Transverse colon (tissue), 4 donors: ENCODE data around the gene PRADC1. TPM values are rescaled to one million over a fixed set of nuclear protein-coding genes. Genes with fewer than 3 reads are reported as not detected.

ENCODE experiments used
- DNase-seq: peaks from one replicate; pipeline ENCODE4 v3.0.0-alpha.2; 2019
- H3K27ac ChIP-seq, 4 donors: fragments of 200-600 bp; sonication (generic); 2 replicates each; pipeline ENCODE4 v1.5.1; 2016 to 2018; ENCODE audit warnings: inconsistent platforms in 4 of 4
- H3K27me3 ChIP-seq: fragments of 200-600 bp; sonication (generic); 2 replicates; pipeline ENCODE4 v1.5.1; 2017; ENCODE audit warnings: inconsistent platforms
- H3K36me3 ChIP-seq, 4 donors: fragments of 200-600 bp; sonication (generic); 2 replicates each; pipeline ENCODE4 v1.5.1; 2017 to 2019; ENCODE audit warnings: inconsistent platforms in 4 of 4
- H3K4me1 ChIP-seq, 4 donors: fragments of 200-600 bp; sonication (generic); 2 replicates each; pipeline ENCODE4 v1.5.1; 2017 to 2020; ENCODE audit warnings: inconsistent platforms in 4 of 4
- H3K4me3 ChIP-seq, 4 donors: fragments of 200-600 bp; sonication (generic); 1 replicate in 1 of 4; 2 replicates in 3 of 4; pipeline versions ENCODE4 v1.5.1 to v1.6.1; 2017 to 2019; ENCODE audit warnings: inconsistent platforms in 4 of 4
- H3K9me3 ChIP-seq, 2 donors: fragments of 200-600 bp; sonication (generic); 2 replicates each; pipeline ENCODE4 v1.5.1; 2017 to 2019; ENCODE audit warnings: inconsistent platforms in 2 of 2
- EP300 ChIP-seq: sonication (generic); formaldehyde crosslinking; IDR thresholded peaks from one replicate; pipeline ENCODE4 v1.6.1; 2017; ENCODE audit warnings: antibody characterized with exemption, low read depth
- POLR2A ChIP-seq: fragments of 450-650 bp; IDR thresholded peaks from one replicate; pipeline ENCODE4 v1.6.1; 2016; ENCODE audit warnings: antibody characterized with exemption, mild to moderate bottlenecking, moderate library complexity
- POLR2AphosphoS5 ChIP-seq, 3 donors: sonication (generic); formaldehyde crosslinking; IDR thresholded peaks; one replicate each; pipeline ENCODE4 v1.6.1; 2016; ENCODE audit warnings: antibody characterized with exemption in 3 of 3
- WGBS, 2 donors: methylation state at CpG; one replicate each; pipeline ENCODE4 v1.1.5; 2018; ENCODE audit warnings: low coverage in 1 of 2; 5-methylcytosine and 5-hydroxymethylcytosine counted together
- in situ Hi-C, 4 donors: fragments of 200-750 bp; cut with MboI; loops; one replicate each; pipeline versions ENCODE4 v1.15.0 to v1.15.1; 2017; ENCODE audit warnings: low sequenced_read_pairs in 3 of 4, low pct_ligation_motif_present in 1 of 4, low pct_unique_long_range_greater_than_20kb in 1 of 4
- intact Hi-C: fragments of 100-400 bp; cut with DNase I; formaldehyde crosslinking; loops from one replicate; pipeline ENCODE4 v1.15.1; 2023; ENCODE audit warnings: low total_unique reads
- total RNA-seq, 4 donors: library from RNA; depleted of rRNA; stranded (reverse); fragments of >200 nt; gene quantifications; one replicate each; pipeline ENCODE4 v1.1.0, GENCODE V29; 2016
- TF ChIP-seq, protein P1 (sequence below), 5 experiments: fragments of 200-600 bp in 3 of 5; fragments of 450-650 bp in 2 of 5; sonication (generic) in 3 of 5; IDR thresholded peaks; 1 replicate in 2 of 5; 2 replicates in 3 of 5; pipeline ENCODE4 v1.5.1; 2016 to 2017; ENCODE audit warnings: antibody characterized with exemption in 5 of 5, inconsistent platforms in 3 of 5, mild to moderate bottlenecking in 2 of 5, moderate library complexity in 1 of 5

PRADC1 gene
- total RNA-seq, 4 donors from 2014 or later = 44.3 to 77.1 (median 61.8) TPM

DNA sequence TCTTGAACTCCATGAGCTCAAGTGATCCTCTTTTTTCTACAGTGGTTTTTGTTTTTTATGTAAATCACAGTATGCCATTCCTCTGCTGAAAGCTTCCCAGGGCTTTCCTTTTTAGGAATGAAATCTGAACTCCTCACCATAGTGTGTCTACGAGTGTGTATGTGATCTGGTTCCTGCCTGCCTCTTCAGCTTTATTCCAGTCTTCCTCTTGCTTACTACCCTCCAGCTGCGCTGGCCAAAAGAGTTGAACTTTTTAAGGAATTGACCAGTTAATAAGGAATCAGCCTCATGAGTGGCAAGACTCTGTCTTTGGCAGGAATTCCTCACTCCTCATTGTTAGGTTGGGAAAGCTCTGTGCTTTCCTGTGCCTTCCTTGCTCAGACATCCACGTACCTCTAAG, 5.1 kb upstream of the PRADC1 start:
- Histone ChIP-seq H3K4me3 (no peak overlapping the region), H3K27me3 (no peaks in the 10 kb centered on the region), H3K27ac (no peak overlapping the region), H3K4me1 (peaks cover 11 to 33% (median 21%) of the 10 kb centered on the region in 4 donors), H3K36me3 (peaks cover 0 to 21% (median 10%) of the 10 kb centered on the region in 4 donors), H3K9me3 (no peaks in the 10 kb centered on the region)
- intact Hi-C loops = no loop called here
- no peak for TF ChIP-seq POLR2A
- TF ChIP-seq EP300 = no peak
- no peak for TF ChIP-seq POLR2AphosphoS5 (IDR thresholded peaks at IDR 0.05)
- TF ChIP-seq, protein P1, sequence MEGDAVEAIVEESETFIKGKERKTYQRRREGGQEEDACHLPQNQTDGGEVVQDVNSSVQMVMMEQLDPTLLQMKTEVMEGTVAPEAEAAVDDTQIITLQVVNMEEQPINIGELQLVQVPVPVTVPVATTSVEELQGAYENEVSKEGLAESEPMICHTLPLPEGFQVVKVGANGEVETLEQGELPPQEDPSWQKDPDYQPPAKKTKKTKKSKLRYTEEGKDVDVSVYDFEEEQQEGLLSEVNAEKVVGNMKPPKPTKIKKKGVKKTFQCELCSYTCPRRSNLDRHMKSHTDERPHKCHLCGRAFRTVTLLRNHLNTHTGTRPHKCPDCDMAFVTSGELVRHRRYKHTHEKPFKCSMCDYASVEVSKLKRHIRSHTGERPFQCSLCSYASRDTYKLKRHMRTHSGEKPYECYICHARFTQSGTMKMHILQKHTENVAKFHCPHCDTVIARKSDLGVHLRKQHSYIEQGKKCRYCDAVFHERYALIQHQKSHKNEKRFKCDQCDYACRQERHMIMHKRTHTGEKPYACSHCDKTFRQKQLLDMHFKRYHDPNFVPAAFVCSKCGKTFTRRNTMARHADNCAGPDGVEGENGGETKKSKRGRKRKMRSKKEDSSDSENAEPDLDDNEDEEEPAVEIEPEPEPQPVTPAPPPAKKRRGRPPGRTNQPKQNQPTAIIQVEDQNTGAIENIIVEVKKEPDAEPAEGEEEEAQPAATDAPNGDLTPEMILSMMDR (IDR thresholded peaks at IDR 0.05) = no peak
- no peak for DNase-seq
- in situ Hi-C loops = loop anchor here in 1 of 4 donors (25.0 kb wide), 1 partner anchor 499 kb away; the partner anchor contains the start of gene TPRKB
- 63 to 71% methylated on average over 3 of the region's 3 CpGs for WGBS, 2 donors

DNA sequence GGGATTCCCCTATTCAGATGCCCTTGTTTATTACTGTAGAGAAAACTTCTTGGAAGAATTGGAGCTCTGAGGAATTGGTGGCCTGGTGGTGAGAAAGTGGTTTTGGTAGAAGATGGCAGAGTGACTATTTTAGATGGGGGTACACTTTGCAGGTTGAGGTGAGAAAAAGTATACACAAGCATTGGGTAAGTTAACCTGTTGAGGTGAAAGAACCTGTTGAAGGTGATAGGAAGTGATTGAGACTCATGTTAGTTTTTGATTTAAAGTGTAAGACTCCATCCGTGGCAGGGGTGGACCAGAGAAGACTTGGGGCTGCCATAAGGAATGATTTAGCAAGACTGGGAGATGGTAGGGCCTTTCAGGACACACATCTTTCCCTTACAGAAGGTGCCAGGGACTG, 4.1 kb upstream of the PRADC1 start:
- in situ Hi-C loops = loop anchor here in 1 of 4 donors (25.0 kb wide), 1 partner anchor 500 kb away; the partner anchor contains the start of gene TPRKB
- WGBS, 2 donors = 44 to 89% methylated on average over 1 of the region's 1 CpG

GRCh38 chr2:73235315-73236028, 2.4 kb upstream of the PRADC1 start:
- intact Hi-C loops = no loop called here
- no peaks in the 10 kb centered on the region for H3K9me3 ChIP-seq
- no peaks in the 10 kb centered on the region for H3K27me3 ChIP-seq
- DNase-seq = no peak
- H3K4me3 ChIP-seq = peak overlapping the region in 2 of 4 donors; percentile 82 to 92
- 43 to 54% methylated on average over 2 to 11 of the region's 11 CpGs for WGBS, 2 donors
- H3K27ac ChIP-seq = peak overlapping the region in 3 of 4 donors; percentile 92 to 99 (median 98)
- in situ Hi-C loops = loop anchor here in 1 of 4 donors (25.0 kb wide), 1 partner anchor 502 kb away; the partner anchor contains the start of gene TPRKB
- H3K36me3 ChIP-seq = peaks cover 0 to 10% (median 2%) of the 10 kb centered on the region in 4 donors
- peaks cover 16 to 38% (median 27%) of the 10 kb centered on the region in 4 donors for H3K4me1 ChIP-seq
- TF ChIP-seq, protein P1 (IDR thresholded peaks at IDR 0.05) = no peak
- TF ChIP-seq EP300 (no peak), POLR2A (no peak), POLR2AphosphoS5 (IDR thresholded peaks at IDR 0.05) (no peak)

More for the DNA sequence above, 4.1 kb upstream of the PRADC1 start:
- TF ChIP-seq POLR2A (no peak), EP300 (no peak), POLR2AphosphoS5 (IDR thresholded peaks at IDR 0.05) (no peak)
- TF ChIP-seq, protein P1 (IDR thresholded peaks at IDR 0.05) = no peak
- Histone ChIP-seq H3K36me3 (peaks cover 0 to 17% (median 6%) of the 10 kb centered on the region in 4 donors), H3K27me3 (no peaks in the 10 kb centered on the region), H3K4me3 (no peak overlapping the region), H3K9me3 (no peaks in the 10 kb centered on the region), H3K27ac (no peak overlapping the region), H3K4me1 (peaks cover 16 to 37% (median 27%) of the 10 kb centered on the region in 4 donors)
- intact Hi-C loops = no loop called here
- DNase-seq = no peak
